IMR-90 (cell line): ENCODE measurements around the gene IFIT3.
"Not testable (repeated sequence)": the region's sequence is repeated elsewhere in the genome, so short reads cannot be mapped to it uniquely, and the experiment has no call there.

Experiments used
- CTCF ChIP-seq: conservative IDR thresholded peaks from 2 replicates; pipeline ENCODE4 v1.5.1; 2012; ENCODE audit warnings: mild to moderate bottlenecking, low read depth, low read length, improper control_type of control experiment
- MAZ ChIP-seq: IDR thresholded peaks from 2 replicates; pipeline ENCODE4 v1.6.1; 2012; ENCODE audit warnings: low read depth, mild to moderate bottlenecking, low read length, improper control_type of control experiment, moderate library complexity, borderline replicate concordance
- POLR2A ChIP-seq: IDR thresholded peaks from 2 replicates; pipeline ENCODE4 v1.6.1; 2012; ENCODE audit warnings: mild to moderate bottlenecking, low read depth, low read length
- RAD21 ChIP-seq: IDR thresholded peaks from 2 replicates; pipeline ENCODE4 v1.6.1; 2012; ENCODE audit warnings: low read length, improper control_type of control experiment
- RFX5 ChIP-seq: IDR thresholded peaks from 2 replicates; pipeline ENCODE4 v1.8.0; 2012; ENCODE audit warnings: low read depth, mild to moderate bottlenecking, low read length, moderate library complexity
- SMC3 ChIP-seq: fragments of 150-350 bp; IDR thresholded peaks from 2 replicates; pipeline ENCODE4 v1.6.1; 2016; ENCODE audit warnings: low read depth, mild to moderate bottlenecking, antibody characterized with exemption, low read length, moderate library complexity
- USF2 ChIP-seq: fragments of 150-350 bp; IDR thresholded peaks from 2 replicates; pipeline ENCODE4 v1.6.1; 2017; ENCODE audit warnings: mild to moderate bottlenecking, antibody characterized with exemption, low read length, low read depth

DNA sequence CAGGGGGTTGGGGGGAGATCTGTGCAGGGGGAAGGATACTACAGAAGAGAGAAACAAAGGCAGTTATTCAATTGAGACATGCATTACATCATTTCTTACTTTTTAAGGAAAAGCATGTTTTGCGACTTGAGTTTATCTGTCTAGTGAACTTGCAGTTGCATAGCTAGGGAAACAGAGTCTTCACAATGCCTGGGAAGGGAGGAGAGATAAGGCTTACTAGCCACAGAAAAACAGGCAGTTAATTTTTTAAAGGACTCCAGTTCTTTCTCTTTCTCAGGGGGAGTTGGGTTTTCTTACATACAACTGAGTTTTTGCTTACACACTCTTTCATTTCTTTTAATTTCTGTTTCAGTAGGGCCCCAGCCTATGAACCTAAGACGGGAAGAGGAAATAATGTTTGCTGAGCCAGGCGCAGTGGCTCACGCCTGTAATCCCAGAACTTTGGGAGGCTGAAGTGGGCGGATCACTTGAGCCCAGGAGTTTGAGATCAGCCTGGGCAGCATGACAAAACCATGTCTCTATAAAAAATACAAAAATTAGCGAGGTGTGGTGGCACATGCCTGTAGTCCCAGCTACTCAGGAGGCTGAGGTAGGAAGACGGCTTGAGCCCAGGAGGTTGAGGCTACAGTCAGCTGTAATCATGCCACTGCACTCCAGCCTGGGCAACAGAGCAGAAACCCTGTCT, 23.0 kb downstream of the IFIT3 start:
- TF ChIP-seq SMC3, CTCF, POLR2A, MAZ, RAD21, USF2, RFX5: not testable (repeated sequence)
